ENCODE data around the gene VIP.

Gene VIP

GRCh38 chr6:152776833-152777232 lies 26.2 kb downstream of the VIP start:
- DNase-seq (ENCODE audit: low read depth in 2 of 2): no peak

GRCh38 chr6:152783217-152783878 lies 32.8 kb downstream of the VIP start:
- no peak for DNase-seq (ENCODE audit: low read depth in 2 of 2)

GRCh38 chr6:152794696-152795095 lies 44.1 kb downstream of the VIP start:
- DNase-seq (ENCODE audit: low read depth in 2 of 2): no peak

- DNase-seq (ENCODE audit: low read depth in 2 of 2): no peak
Measured at GRCh38 chr6:152804150-152804549, 53.6 kb downstream of the VIP start.

All from activated CD8-positive, alpha-beta memory T cell treated with anti-CD3 and anti-CD28 coated beads for 4 hours (primary cell).